Neural cell (in vitro differentiated cells): Measurements from ENCODE around the gene NEK6. TPM values are rescaled to one million over a fixed set of nuclear protein-coding genes. Genes with fewer than 3 reads are reported as not detected.

Experiments
- H2AFZ ChIP-seq: fragments of 200-600, 300-800 bp; sonication (generic), shearing (Covaris generic); 2 replicates; pipeline ENCODE4 v1.6.0; 2014; ENCODE audit warnings: low read depth, mild to moderate bottlenecking, antibody characterized with exemption, low read length, moderate library complexity
- H3F3A ChIP-seq: fragments of 200-600 bp; shearing (Covaris generic); 2 replicates; pipeline ENCODE4 v1.6.1; 2016; ENCODE audit warnings: mild to moderate bottlenecking, moderate library complexity, mixed read lengths, antibody characterized with exemption, low read length; ENCODE audit not compliant: insufficient read depth, poor library complexity, severe bottlenecking
- H3K27ac ChIP-seq: fragments of 200-600, 300-800 bp; sonication (generic), shearing (Covaris generic); 2 replicates; pipeline ENCODE4 v1.5.1; 2014; ENCODE audit warnings: mild to moderate bottlenecking, low read length, moderate library complexity
- H3K27me3 ChIP-seq: fragments of 300-800, 200-600 bp; sonication (generic), shearing (Covaris generic); 2 replicates; pipeline ENCODE4 v1.6.0; 2014; ENCODE audit warnings: mild to moderate bottlenecking, low read depth, low read length, moderate library complexity; ENCODE audit not compliant: insufficient read depth
- H3K36me3 ChIP-seq: fragments of 300-800, 200-600 bp; sonication (generic), shearing (Covaris generic); 2 replicates; pipeline ENCODE4 v1.5.1; 2014; ENCODE audit warnings: mild to moderate bottlenecking, antibody characterized with exemption, low read length, moderate library complexity; ENCODE audit not compliant: insufficient read depth
- H3K4me2 ChIP-seq: fragments of 300-800, 200-600 bp; sonication (generic), shearing (Covaris generic); 2 replicates; pipeline ENCODE4 v1.6.0; 2014; ENCODE audit warnings: mild to moderate bottlenecking, low read length
- H3K4me3 ChIP-seq: fragments of 300-800, 200-600 bp; sonication (generic), shearing (Covaris generic); 2 replicates; pipeline ENCODE4 v1.5.1; 2014; ENCODE audit warnings: mild to moderate bottlenecking, low read length, moderate library complexity
- H3K79me2 ChIP-seq: fragments of 200-600 bp; shearing (Covaris generic); replicated peaks from 2 replicates; pipeline ENCODE4 v1.6.0; 2014; ENCODE audit warnings: mild to moderate bottlenecking, low read length, moderate library complexity; ENCODE audit not compliant: insufficient read depth
- H3K9ac ChIP-seq: fragments of 300-800, 200-600 bp; sonication (generic), shearing (Covaris generic); 2 replicates; pipeline ENCODE4 v1.6.1; 2016; ENCODE audit warnings: mild to moderate bottlenecking, low read length, mixed read lengths
- H3K9me2 ChIP-seq: fragments of 200-600 bp; shearing (Covaris generic); 2 replicates; pipeline ENCODE4 v1.6.1; 2016; ENCODE audit warnings: mild to moderate bottlenecking, low read length, mixed read lengths; ENCODE audit not compliant: insufficient read depth
- H3K9me3 ChIP-seq: fragments of 200-600, 300-800 bp; sonication (generic), shearing (Covaris generic); 2 replicates; pipeline ENCODE4 v1.6.1; 2016; ENCODE audit warnings: mild to moderate bottlenecking, mixed run types, low read length, moderate library complexity, mixed read lengths
- H4K20me1 ChIP-seq: fragments of 200-600 bp; shearing (Covaris generic); 2 replicates; pipeline ENCODE4 v1.6.1; 2016; ENCODE audit warnings: mild to moderate bottlenecking, mixed run types; ENCODE audit not compliant: insufficient read depth
- CTCF ChIP-seq: fragments of 450-650 bp; IDR thresholded peaks from 2 replicates; pipeline ENCODE4 v1.5.1; 2014; ENCODE audit warnings: antibody characterized with exemption, mild to moderate bottlenecking, moderate library complexity; ENCODE audit not compliant: poor library complexity, severe bottlenecking
- EP300 ChIP-seq: fragments of 450-650 bp; conservative IDR thresholded peaks from 2 replicates; pipeline ENCODE4 v1.6.1; 2014; ENCODE audit warnings: antibody characterized with exemption, mild to moderate bottlenecking, moderate library complexity; ENCODE audit not compliant: poor library complexity, severe bottlenecking
- EZH2 ChIP-seq: fragments of 200-600, 300-800 bp; shearing (Covaris generic), sonication (generic); IDR thresholded peaks from 2 replicates; pipeline ENCODE4 v1.6.1; 2014; ENCODE audit warnings: antibody characterized with exemption, low read length, borderline replicate concordance, mild to moderate bottlenecking; ENCODE audit not compliant: insufficient read depth, poor library complexity, severe bottlenecking
- MXI1 ChIP-seq: fragments of 450-650 bp; conservative IDR thresholded peaks from 2 replicates; pipeline ENCODE4 v1.6.1; 2014; ENCODE audit warnings: antibody characterized with exemption, mild to moderate bottlenecking; ENCODE audit not compliant: poor library complexity, severe bottlenecking
- POLR2AphosphoS5 ChIP-seq: IDR thresholded peaks from 2 replicates; pipeline ENCODE4 v1.6.1; 2012
- RAD21 ChIP-seq: fragments of 450-650 bp; conservative IDR thresholded peaks from 2 replicates; pipeline ENCODE4 v1.6.1; 2014; ENCODE audit warnings: antibody characterized with exemption, mild to moderate bottlenecking, moderate library complexity
- REST ChIP-seq: IDR thresholded peaks from 2 replicates; pipeline ENCODE4 v1.6.1; 2012; ENCODE audit warnings: borderline replicate concordance
- SMC3 ChIP-seq: fragments of 450-650 bp; conservative IDR thresholded peaks from 2 replicates; pipeline ENCODE4 v1.6.1; 2014; ENCODE audit warnings: antibody characterized with exemption, mild to moderate bottlenecking, moderate library complexity; ENCODE audit not compliant: poor library complexity
- TAF1 ChIP-seq: IDR thresholded peaks from 2 replicates; pipeline ENCODE4 v1.6.1; 2012; ENCODE audit warnings: low read depth
- polyA plus RNA-seq: library from polyadenylated mRNA; depleted of rRNA; stranded (reverse); fragments of >200 nt; gene quantifications from 2 replicates; pipeline ENCODE4 v1.2.3, GENCODE V29; 2014

Gene NEK6
- polyA plus RNA-seq, 1 donor from 2014 or later, result 4.6 TPM

GRCh38 chr9:124297915-124298645 lies 40.3 kb downstream of the NEK6 start:
- H3K27ac ChIP-seq, result no peak overlapping the region
- H2AFZ ChIP-seq, result no peak overlapping the region
- H3K9ac ChIP-seq, result no peak overlapping the region
- no peaks in the 10 kb centered on the region for H3F3A ChIP-seq
- no peak overlapping the region for H3K4me3 ChIP-seq
- H3K27me3 ChIP-seq, result no peaks in the 10 kb centered on the region
- H3K36me3 ChIP-seq, result no peaks in the 10 kb centered on the region
- H3K9me3 ChIP-seq, result no peaks in the 10 kb centered on the region
- no peak overlapping the region for H3K4me2 ChIP-seq
- TF ChIP-seq MXI1 (no peak), REST (no peak), POLR2AphosphoS5 (no peak), RAD21 (no peak), CTCF (no peak), TAF1 (no peak), EZH2 (no peak), SMC3 (no peak), EP300 (no peak)
- no peaks in the 10 kb centered on the region for H3K9me2 ChIP-seq
- H4K20me1 ChIP-seq, result no peaks in the 10 kb centered on the region
- no peaks in the 10 kb centered on the region for H3K79me2 ChIP-seq

GRCh38 chr9:124298646-124299235 lies 41.0 kb downstream of the NEK6 start:
- Histone ChIP-seq H3K27me3 (no peaks in the 10 kb centered on the region), H4K20me1 (no peaks in the 10 kb centered on the region), H3K79me2 (no peaks in the 10 kb centered on the region), H3K36me3 (no peaks in the 10 kb centered on the region), H3K9ac (no peak overlapping the region), H3K27ac (no peak overlapping the region), H3K9me2 (no peaks in the 10 kb centered on the region), H3F3A (no peaks in the 10 kb centered on the region), H2AFZ (no peak overlapping the region), H3K4me3 (no peak overlapping the region), H3K4me2 (no peak overlapping the region), H3K9me3 (no peaks in the 10 kb centered on the region)
- TF ChIP-seq EZH2 (no peak), REST (no peak), CTCF (no peak), TAF1 (no peak), POLR2AphosphoS5 (no peak), EP300 (no peak), RAD21 (no peak), SMC3 (no peak), MXI1 (no peak)
